ENCODE data around the gene MAP2K2.

The MAP2K2 gene

GRCh38 chr19:4140237-4140711 is 16.4 kb upstream of the MAP2K2 start:
- peak; percentile 97 for ATAC-seq
- TF ChIP-seq CREB5 (CRISPR knock-in tag; IDR thresholded peaks at IDR 0.05; ENCODE audit: low read depth), result no peak
- TF ChIP-seq PATZ1 (CRISPR knock-in tag; IDR thresholded peaks at IDR 0.05; ENCODE audit: borderline replicate concordance), result no peak
- no peak for TF ChIP-seq ZC3H10 (CRISPR knock-in tag; IDR thresholded peaks at IDR 0.05)
- TF ChIP-seq ZNF8 (CRISPR knock-in tag; IDR thresholded peaks at IDR 0.05), result no peak
- no peak for TF ChIP-seq BACH2 (CRISPR knock-in tag; IDR thresholded peaks at IDR 0.05; ENCODE audit: borderline replicate concordance)
- no peak for TF ChIP-seq ZFP3 (CRISPR knock-in tag; IDR thresholded peaks at IDR 0.05)
- TF ChIP-seq POU6F1 (CRISPR knock-in tag; IDR thresholded peaks at IDR 0.05; ENCODE audit: borderline replicate concordance, low read depth), result no peak
- no peak for TF ChIP-seq CSDC2 (CRISPR knock-in tag; IDR thresholded peaks at IDR 0.05)
- TF ChIP-seq RARB (CRISPR knock-in tag; IDR thresholded peaks at IDR 0.05), result no peak

GRCh38 chr19:4139614-4140236 is 15.8 kb upstream of the MAP2K2 start:
- ATAC-seq, result peak; percentile 89
- TF ChIP-seq TOX (CRISPR knock-in tag; IDR thresholded peaks at IDR 0.05; ENCODE audit: borderline replicate concordance) (no peak), OSR1 (CRISPR knock-in tag; IDR thresholded peaks at IDR 0.05) (no peak), ESRRG (CRISPR knock-in tag; IDR thresholded peaks at IDR 0.05) (no peak), GLIS3 (CRISPR knock-in tag; IDR thresholded peaks at IDR 0.05) (no peak), PPARA (CRISPR knock-in tag; IDR thresholded peaks at IDR 0.05; ENCODE audit: borderline replicate concordance) (no peak), ARNTL (CRISPR knock-in tag; IDR thresholded peaks at IDR 0.05; ENCODE audit: borderline replicate concordance, low read depth) (no peak), PATZ1 (CRISPR knock-in tag; IDR thresholded peaks at IDR 0.05; ENCODE audit: borderline replicate concordance) (no peak), CSDC2 (CRISPR knock-in tag; IDR thresholded peaks at IDR 0.05) (no peak), SNAI2 (CRISPR knock-in tag; IDR thresholded peaks at IDR 0.05) (no peak), CSRNP3 (CRISPR knock-in tag; IDR thresholded peaks at IDR 0.05) (no peak)

GRCh38 chr19:4138445-4138844 is 14.5 kb upstream of the MAP2K2 start:
- no peak for ATAC-seq
- TF ChIP-seq PATZ1 (CRISPR knock-in tag; IDR thresholded peaks at IDR 0.05; ENCODE audit: borderline replicate concordance), result no peak
- no peak for TF ChIP-seq GLIS3 (CRISPR knock-in tag; IDR thresholded peaks at IDR 0.05)
- TF ChIP-seq CREB5 (CRISPR knock-in tag; IDR thresholded peaks at IDR 0.05; ENCODE audit: low read depth), result no peak
- no peak for TF ChIP-seq CSDC2 (CRISPR knock-in tag; IDR thresholded peaks at IDR 0.05)
- TF ChIP-seq ZFP3 (CRISPR knock-in tag; IDR thresholded peaks at IDR 0.05), result no peak
- TF ChIP-seq ZNF70 (CRISPR knock-in tag; IDR thresholded peaks at IDR 0.05), result no peak
- no peak for TF ChIP-seq ZNF565 (CRISPR knock-in tag; conservative IDR thresholded peaks at IDR 0.05; ENCODE audit: low read depth)
- no peak for TF ChIP-seq SNAI2 (CRISPR knock-in tag; IDR thresholded peaks at IDR 0.05)
- no peak for TF ChIP-seq PPARA (CRISPR knock-in tag; IDR thresholded peaks at IDR 0.05; ENCODE audit: borderline replicate concordance)
- TF ChIP-seq ZFP30 (CRISPR knock-in tag; IDR thresholded peaks at IDR 0.05), result no peak
- TF ChIP-seq TCF4 (CRISPR knock-in tag; IDR thresholded peaks at IDR 0.05; ENCODE audit: borderline replicate concordance), result no peak
- no peak for TF ChIP-seq OSR1 (CRISPR knock-in tag; IDR thresholded peaks at IDR 0.05)
- no peak for TF ChIP-seq ZC3H10 (CRISPR knock-in tag; IDR thresholded peaks at IDR 0.05)
- no peak for TF ChIP-seq TOX (CRISPR knock-in tag; IDR thresholded peaks at IDR 0.05; ENCODE audit: borderline replicate concordance)
- TF ChIP-seq ZNF8 (CRISPR knock-in tag; IDR thresholded peaks at IDR 0.05), result no peak
- TF ChIP-seq ESRRG (CRISPR knock-in tag; IDR thresholded peaks at IDR 0.05), result no peak
- TF ChIP-seq ISL1 (CRISPR knock-in tag; IDR thresholded peaks at IDR 0.05), result no peak
- no peak for TF ChIP-seq BACH2 (CRISPR knock-in tag; IDR thresholded peaks at IDR 0.05; ENCODE audit: borderline replicate concordance)
- no peak for TF ChIP-seq POU6F1 (CRISPR knock-in tag; IDR thresholded peaks at IDR 0.05; ENCODE audit: borderline replicate concordance, low read depth)
